ENCODE measurements around the gene RACK1.

GRCh38 chr5:181281077-181281983, 37.6 kb upstream of the RACK1 start:
- no peak for TF ChIP-seq CTCF (IDR thresholded peaks at IDR 0.05)
- no peak for TF ChIP-seq EP300 (IDR thresholded peaks at IDR 0.05)
